Sigmoid colon (tissue), 4 donors: ENCODE data around the gene NEK11.
"Not testable (repeated sequence)": the region's sequence is repeated elsewhere in the genome, so short reads cannot be mapped to it uniquely, and the experiment has no call there.

Experiments used
- CTCF ChIP-seq, 4 experiments: fragments of 450-650 bp in 3 of 4; fragments of 200-600 bp in 1 of 4; IDR thresholded peaks; one replicate each; pipeline ENCODE4 v1.5.1; 2016 to 2019; ENCODE audit warnings: antibody characterized with exemption in 4 of 4, mild to moderate bottlenecking in 3 of 4, moderate library complexity in 2 of 4
- EP300 ChIP-seq, 4 donors: sonication (generic); formaldehyde crosslinking; IDR thresholded peaks; one replicate each; pipeline ENCODE4 v1.6.1; 2017; ENCODE audit warnings: antibody characterized with exemption in 4 of 4
- POLR2A ChIP-seq, 2 donors: fragments of 450-650 bp; IDR thresholded peaks; one replicate each; pipeline ENCODE4 v1.6.1; 2016; ENCODE audit warnings: antibody characterized with exemption in 2 of 2, mild to moderate bottlenecking in 2 of 2, moderate library complexity in 2 of 2
- POLR2AphosphoS5 ChIP-seq, 4 donors: sonication (generic); formaldehyde crosslinking; IDR thresholded peaks; one replicate each; pipeline ENCODE4 v1.6.1; 2017; ENCODE audit warnings: antibody characterized with exemption in 4 of 4

GRCh38 chr3:131361066-131361463 is 334.4 kb downstream of the NEK11 start:
- not testable (repeated sequence) for TF ChIP-seq CTCF, POLR2AphosphoS5, POLR2A, EP300 (IDR thresholded peaks at IDR 0.05)
